HG03378 (cell line): Measurements from ENCODE around the gene IL10RA.
"Not testable (repeated sequence)": the region's sequence is repeated elsewhere in the genome, so short reads cannot be mapped to it uniquely, and the experiment has no call there.

ENCODE experiments used
- ATAC-seq: cut with Tn5 transposase; IDR thresholded peaks from one replicate; pipeline ENCODE4 v1.9.1; 2021; ENCODE audit warnings: mild to moderate bottlenecking, moderate library complexity; ENCODE audit not compliant: unreplicated experiment

Gene IL10RA

DNA sequence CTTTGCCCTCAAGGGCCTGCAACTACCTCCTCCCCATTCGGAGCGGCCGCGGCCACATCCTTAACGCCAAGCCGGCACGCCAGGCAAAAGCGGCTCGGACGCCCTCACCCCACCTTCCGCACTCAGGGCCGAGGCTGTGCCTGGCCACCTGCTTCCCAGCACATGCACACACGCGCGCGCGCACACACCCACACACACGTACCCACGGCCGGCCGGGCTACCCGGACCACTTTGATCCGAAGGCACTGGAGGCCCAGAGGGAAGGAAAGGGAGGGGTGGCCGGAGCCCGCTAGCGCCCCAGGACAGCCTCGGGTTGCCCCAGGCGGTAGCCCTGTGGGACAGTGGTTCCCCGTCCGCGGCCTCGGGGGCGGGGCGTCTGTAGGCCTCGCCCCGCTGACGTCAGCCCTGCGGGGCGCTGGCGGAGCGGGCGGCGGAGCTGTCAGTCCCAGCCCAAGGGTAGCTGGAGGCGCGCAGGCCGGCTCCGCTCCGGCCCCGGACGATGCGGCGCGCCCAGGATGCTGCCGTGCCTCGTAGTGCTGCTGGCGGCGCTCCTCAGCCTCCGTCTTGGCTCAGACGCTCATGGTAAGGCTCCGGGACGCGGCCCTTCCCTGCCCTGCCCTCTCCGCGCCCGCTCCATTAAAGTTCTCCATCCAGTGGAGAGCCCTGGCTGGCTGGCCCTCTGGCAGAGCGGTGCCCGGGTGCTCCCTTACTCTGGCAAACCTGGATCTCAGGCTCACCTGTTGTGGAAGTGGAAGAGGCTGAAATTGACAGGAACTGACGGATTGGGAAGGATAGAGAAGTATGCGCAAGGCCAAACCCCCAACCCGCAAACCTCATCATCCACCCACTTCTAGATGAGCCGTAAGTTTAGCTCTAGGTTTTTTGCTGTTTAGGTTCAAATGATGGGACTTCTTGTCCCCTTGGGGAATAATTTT is at the start of gene IL10RA:
IL10RA (plus strand) TSS at position 442 of the 935 bp plus-strand sequence; CDS start at position 516, 74 bp downstream.
- peak; percentile 68 for ATAC-seq

DNA sequence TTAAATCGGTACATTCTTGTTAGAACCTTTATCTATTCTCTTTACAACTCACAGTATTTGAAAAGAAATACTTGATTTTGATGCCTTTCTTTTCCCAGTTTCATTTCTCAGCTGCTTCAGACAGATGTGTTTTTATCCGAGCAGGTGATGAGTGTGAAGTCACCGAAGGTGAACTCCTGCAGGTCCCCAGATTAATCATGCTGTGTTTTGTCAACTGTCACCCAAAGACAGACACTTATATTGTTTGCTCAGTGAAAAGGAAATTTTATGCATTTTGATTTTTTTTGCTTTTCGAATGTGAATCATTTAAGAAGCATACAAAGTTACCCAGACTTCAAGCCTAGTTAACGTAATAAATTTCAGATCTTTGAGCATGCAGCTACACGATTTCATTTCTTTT is 49.2 kb upstream of the IL10RA start:
- no peak for ATAC-seq

DNA sequence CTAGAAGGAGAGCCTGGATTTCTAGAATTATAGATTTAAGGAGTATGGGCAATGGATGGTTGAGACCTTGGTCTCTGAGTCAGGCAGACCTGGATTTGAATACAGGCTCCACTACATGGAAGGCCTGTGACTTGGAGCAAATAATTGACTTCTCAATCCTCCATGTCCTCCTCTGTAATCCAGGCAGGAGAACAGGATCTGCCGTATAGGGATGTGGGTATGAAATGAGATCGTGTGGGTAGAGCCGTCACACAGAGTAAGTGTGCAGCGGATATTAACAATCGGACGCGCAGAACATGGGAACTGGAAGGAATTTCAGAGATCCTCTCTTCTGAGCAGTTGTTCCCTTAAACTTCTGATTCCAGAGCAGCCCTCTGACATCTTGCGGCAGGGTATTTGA is 45.5 kb upstream of the IL10RA start:
- ATAC-seq = no peak

DNA sequence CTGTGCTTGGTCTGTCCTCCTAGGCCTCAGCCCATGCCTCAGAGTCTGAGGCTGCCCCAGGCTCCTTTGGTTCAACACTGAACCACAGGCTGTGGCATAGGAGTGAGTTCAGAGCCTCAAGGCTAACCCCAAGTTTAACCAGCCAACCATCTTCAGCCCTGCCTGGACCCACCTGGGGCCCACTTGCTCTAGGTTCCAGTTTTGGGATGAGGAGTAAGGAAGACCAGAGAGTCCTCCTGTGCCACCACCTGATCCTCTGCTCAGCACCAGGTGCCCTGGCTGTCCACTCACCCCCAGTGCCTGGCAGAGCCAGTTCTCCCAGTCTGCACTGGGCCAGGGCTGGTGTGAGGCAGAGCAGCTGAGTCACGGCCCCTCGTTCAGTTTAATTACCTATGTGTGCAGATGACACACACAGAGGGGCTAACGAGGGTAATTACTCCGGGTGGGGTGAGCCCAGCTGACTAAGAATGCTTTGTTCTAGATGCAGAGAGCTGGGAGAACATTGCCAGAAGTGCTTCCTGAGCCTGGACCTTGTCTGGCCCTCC is 45.0 kb upstream of the IL10RA start:
- no peak for ATAC-seq

DNA sequence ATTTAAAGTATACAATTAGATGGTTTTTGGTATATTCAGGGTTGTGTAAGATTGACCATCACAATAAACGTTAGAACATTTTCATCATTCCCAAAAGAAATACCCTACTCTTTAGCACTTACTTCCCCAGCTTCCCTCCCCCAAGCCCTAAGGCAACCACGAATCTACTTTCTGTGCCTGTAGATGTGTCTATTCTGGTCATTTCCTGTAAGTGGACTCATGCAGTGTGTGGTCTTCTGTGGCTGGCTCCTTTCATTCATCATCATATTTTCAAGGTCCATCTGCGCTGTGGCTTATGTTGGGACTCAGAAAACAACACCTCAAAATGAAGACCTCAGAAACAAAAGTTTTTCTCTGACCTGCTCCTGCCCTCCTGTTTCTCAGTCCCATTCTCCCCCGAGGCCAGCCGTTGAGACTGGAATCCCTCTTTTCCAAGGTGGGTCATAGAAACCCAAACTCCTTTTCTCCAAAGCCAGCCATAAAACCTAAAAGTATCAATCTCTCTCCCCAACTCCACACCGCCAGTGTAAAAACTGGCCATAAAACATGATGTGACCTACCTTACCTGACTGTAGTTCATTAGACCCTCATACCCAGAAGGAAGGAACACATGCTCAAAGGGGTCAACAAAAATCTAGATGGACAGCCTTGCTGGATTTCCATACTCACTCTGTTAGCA is 44.1 kb upstream of the IL10RA start:
- no peak for ATAC-seq

DNA sequence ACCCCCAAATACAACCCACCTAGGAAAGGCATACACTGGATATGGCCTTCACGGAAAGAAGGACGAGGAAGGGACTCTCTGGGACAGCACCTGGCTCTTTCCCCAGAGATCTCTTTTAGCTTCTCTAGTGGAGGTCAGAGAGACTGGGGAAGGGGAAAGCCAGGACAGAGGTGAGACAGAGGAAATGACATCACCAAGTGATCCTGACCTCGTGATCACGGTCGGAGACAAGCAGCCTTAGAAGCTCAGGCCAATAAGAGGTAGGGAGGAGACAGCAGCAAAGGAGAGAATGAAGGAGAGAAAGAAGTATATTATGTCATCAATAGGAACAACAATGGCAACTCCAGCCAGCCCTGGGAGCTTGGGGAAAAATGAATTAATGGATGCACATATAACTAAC is 41.6 kb upstream of the IL10RA start:
- no peak for ATAC-seq

DNA sequence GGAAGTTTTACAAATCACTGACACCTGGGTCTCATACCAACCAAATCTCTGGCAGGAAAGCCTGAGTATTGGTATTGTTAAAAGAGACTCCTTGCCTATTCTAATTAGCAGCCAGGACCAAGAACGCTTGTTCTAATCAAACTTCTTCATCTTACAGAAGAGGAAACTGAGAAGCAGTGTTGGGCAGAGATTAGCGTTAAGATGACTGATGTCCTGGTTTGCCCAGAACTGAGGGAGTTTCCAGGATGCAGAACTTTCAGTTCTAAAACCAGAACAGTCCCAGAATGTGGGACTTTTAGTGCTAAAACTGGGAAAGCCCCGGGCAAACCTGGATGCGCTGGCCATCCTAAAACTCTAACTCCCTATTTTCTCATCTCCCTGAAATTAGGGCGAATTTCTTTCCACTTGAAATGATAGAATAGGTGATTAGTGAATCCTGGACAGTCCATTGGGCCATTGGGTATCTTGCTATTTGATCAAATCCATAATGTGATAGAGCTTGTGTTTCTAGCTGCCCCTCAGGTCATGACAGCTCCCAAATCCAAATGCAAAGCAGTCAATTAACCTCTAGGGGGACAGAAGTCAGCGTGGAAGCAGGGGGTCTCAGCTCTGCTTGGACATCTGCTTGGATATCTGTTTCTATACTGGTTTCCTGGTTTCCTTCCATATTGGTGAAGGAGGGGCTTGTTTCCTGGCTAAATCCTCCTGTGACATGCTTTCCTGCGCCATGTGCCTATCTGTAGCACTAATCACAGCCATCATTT is 41.0 kb upstream of the IL10RA start:
- no peak for ATAC-seq

DNA sequence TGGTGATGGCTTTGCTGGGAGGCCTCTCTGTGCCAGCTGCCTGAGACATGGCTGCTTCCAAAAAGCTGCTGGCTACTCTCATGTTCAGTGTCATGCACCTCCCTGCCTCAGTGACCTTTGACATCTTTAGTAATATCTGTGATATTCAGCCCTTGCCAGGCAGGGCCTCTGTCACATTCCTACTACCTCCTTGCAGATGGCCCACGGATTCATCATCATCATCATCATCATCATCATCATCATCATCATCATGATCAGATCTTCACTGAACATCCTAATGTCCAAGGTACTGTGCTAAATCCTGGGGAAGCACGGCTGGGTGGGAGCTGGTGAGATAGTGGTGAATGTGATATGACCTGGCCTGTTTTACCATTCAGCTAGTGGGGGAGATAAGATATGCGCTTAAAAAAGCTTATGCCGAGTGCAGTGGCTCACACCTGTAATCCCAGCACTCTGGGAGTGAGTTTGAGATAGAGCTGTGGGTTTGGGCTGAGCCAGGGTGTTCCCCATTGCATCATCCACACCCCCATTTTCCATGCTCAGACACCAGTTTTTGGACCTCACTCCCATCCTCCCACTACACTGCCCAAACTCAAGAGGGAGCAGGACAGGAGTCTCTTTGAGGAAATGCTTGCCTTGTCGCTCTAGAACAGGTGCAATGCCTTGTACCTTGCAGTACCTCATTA is 39.9 kb upstream of the IL10RA start:
- ATAC-seq = no peak

DNA sequence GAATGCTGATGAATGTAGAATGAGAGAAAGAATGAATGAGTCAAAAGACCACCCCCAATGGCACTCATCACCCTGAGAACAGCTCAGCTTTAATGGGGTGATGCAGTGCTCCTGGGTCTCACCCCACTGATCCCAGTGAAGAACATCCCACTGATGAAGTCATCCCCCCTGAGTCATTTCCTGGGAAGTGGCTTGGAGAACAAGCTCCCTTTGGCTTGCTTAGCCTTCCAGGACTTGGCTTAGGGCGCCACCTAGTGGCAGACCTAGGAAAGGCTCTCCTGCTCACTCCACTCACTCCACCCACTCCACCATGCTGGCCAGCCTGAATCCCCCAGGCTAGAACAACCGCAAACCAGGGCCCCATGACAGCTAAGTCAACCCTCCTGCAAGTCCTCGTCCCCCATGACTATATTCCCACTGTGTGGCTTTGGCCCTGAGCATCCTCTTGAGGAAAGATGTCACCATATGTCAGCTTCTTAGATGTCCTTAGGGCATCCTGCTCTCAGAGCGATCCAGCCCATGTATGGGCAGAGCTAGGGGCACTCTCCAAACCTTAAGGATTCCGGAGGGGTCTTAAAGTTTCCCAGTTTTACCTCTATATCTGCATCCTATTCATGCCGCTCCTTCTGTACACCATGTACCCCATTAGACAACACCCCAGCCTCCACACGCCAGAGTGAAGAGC is 39.2 kb upstream of the IL10RA start:
- no peak for ATAC-seq

DNA sequence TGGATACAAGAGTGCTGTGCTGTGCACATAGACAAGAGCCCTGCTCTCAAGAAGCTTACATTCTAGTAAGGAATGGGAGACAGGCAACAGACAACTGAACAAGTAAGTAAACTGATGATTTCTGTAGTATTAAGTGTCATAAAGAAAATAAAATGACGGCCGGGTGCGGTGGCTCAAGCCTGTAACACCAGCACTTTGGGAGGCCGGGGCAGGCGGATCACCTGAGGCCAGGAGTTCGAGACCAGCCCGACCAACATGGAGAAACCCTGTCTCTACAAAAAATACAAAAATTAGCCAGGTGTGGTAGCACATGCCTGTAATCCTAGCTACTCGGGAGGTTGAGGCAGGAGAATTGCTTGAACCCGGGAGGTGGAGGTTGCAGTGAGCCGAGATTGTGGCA is 38.4 kb upstream of the IL10RA start:
- ATAC-seq = not testable (repeated sequence)

DNA sequence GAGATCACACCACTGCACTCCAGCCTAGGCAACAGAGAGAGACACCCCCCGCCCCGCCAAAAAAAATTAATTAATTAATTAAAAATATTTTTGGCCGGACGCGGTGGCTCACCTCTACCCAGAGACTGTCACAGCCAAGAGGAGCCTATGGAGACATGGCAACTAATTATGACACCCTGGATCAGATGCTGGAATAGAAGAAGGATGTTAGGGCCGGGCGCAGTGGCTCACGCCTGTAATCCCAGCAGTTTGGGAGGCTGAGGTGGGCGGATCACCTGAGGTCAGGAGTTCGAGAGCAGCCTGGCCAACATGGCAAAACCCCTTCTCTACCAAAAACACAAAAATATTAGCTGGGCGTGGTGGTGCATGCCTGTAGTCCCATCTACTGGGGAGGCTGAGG is 37.7 kb upstream of the IL10RA start:
- ATAC-seq = not testable (repeated sequence)

DNA sequence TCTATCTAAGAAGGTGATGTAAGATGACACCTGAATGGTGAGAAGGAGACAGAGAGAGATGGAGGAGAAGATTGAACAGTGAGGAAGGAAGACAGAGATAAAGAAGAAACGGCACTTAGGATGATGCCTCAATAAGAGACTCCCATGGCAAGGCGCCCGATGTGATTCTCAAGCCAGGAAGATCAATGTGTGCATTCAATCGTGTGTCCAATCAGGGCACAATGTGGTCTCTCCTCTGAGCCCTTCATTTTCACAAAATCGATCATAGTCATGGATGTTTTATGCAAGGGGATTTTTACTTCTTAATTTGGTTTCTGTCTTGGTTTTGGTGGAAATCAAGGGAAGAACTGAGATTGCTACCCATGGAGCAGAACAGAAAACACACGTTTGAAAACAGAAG is 37.1 kb upstream of the IL10RA start:
- ATAC-seq = no peak

DNA sequence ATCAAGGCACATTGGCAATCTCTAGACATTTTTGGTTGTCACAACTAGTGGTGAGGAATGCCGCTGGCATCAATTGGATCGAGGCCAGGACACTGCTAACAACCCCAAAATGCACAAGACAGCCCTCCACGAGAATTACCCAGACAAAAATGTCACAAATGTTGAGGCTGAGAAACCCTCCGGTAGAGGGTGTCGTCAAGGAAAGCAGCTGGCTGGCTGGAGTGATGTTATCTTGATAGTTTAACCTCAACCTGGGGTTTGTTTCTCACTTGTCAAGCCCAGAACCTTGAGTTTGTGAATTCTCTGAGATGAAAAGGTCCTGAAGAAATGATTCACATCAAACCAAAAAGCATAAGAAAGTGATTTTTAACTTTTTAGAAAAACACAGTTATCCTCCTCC is 35.9 kb upstream of the IL10RA start:
- no peak for ATAC-seq

DNA sequence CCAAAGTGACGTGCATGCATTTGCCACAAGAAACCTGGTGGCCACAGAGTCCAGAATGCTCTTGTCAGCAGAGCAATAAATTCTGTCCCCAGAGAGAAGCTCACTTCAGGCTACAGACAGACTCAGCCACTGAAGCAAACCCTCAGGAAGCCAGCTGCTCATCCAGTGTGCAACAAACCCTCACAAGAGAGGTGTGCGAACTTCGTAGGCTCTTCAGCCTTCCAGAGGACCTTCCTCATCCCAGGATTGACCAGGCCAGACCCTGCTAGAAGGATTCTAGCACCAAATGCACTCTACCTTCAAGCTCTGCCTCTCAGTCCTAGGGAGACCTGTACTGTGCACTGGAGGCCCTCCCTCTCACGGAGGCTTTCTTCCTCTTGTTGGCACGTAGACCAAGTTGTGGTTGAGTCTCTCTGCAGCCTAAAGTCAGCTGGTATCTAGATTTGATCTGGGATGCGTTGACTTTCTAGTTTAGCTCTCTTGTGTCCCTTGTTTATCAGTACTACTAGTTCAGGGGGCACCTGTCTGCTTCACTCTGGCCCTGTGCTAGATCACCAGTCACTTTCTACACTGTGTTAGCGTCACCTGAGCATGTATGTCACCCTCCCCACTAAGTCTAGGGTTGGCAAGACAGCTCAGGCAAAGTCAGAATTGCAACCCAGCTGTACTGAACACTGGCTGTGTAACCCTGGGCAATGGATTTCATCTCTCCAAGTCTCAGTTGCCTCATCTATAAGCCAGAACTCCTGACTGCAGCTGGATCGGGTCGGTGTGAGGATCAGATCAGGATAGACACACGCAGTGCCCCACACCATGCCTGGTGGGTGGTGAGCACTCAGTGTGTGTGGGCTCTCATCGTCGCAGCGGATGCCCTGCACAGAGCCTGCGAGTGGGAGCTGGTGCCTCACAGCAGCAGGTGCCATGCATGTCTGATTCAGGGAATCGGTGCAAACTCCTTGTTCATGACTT is 34.9 kb upstream of the IL10RA start:
- peak; percentile 39 for ATAC-seq

DNA sequence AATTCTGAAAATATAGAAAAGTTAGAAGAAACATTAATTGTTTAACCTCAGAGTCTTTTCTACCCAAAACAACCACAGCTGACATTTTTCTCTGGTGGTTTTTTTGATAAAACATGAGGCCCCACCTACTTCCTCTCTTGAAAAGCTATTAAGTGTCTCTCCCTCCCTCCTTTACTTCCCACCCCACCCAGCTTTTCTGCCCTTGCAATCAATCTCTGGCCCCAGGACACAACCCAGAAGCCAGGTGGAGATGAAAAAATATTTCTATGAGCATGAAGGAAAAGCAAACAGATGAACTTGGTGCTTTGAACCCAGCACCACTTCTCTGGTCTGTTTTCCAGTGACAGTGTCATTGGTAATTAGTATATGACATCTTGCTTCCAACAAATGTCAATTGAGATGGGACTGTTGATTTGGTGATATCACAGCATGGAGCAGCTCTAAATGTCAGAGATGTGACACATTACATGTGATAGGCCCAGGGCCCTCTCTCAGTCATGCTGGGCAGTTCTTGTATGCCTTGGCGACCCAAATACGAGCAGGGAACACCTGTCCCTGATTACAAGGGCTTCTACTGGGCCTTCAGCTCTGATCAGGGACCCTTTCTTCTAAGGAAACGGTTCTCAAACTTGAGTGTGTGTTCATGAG is 33.0 kb upstream of the IL10RA start:
- ATAC-seq = no peak

DNA sequence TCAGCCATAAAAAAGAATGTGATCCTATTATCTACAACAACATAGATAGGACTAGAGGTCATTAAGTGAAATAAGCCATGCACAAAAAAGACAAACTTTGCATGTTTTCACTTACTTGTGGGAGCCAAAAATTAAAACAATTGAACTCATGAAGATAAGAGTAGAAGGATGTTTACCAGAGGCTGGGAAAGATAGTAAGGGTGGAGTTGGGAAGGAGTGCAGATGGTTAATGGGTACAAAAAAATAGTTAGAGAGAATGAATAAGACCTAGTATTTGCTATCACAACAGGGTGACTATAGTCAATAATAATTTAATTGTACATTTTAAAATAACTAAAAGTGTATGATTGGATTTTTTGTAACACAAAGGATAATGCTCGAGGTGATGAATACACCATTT is 27.2 kb upstream of the IL10RA start:
- no peak for ATAC-seq

DNA sequence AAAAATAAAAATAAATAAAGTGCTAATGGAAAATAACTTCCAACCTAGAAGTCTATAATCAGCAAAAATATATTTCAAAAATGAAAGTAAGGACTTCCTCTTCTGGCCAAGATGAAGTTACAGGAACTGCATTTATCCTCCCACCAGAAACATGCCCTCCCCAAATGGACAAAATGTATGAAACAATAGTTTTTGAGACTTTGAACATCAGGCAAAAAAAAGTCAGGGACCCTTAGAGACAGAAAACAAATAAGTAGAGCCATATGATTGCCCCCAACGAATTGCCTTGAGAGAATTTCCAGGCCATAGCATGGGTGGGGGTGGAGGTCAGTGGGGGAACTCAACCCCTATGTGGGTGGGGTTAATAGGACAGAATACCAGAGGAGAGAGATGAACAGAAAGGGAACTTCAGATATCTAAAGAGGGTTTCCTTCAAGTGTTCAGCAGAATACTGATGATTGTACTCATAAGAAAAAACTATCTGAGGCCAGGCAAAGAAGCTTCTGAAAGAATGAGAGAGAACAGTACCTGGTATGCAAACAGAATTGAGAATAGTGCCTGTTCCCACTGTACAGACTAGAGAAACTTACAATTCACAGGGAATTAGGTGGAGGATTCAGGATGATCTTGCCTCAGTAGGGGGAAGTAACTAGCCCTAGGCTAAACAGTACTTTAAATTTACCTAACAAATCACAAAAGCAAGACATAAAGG is 26.6 kb upstream of the IL10RA start:
- no peak for ATAC-seq

DNA sequence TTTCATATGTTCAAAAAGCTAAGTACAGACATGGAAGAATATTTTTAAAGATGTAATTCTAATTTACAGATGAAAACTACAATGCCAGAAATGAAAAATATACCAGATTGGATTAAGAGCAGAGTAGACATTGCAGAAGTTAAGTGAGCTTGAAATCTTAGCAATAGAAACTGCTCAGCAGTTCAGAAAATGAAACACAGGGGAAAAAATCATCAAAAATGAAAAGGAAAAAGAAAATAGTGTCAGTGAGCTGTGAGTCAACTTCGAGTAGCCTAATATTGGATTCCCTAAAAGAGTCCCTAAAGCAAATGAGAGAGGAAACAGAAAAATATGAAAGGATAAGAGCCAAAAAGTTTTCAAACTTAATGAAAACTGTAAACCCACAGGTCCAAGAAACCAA is 25.8 kb upstream of the IL10RA start:
- ATAC-seq = no peak
